OCI-LY7 (cell line): ENCODE measurements around the gene DLX4. TPM values are rescaled to one million over a fixed set of nuclear protein-coding genes. Genes with fewer than 3 reads are reported as not detected.

Experiments
- BruUV-seq: library from RNA; stranded (reverse); fragments of 400-500 nt; replicated peaks from 2 replicates; lab custom pipeline; 2021; lab: Mats Ljungman, UMichigan
- CTCF ChIA-PET: fragments of 300-600 bp; sonication (Branson Sonifier 250); formaldehyde crosslinking; loops from one replicate; lab custom pipeline; 2022; ENCODE audit warnings: antibody characterized with exemption; ENCODE audit not compliant: unreplicated experiment; lab: Charles Lee
- POLR2A ChIA-PET: fragments of 300-600 bp; sonication (Branson Sonifier 250); formaldehyde crosslinking; loops from one replicate; lab custom pipeline; 2022; ENCODE audit warnings: antibody characterized with exemption; lab: Charles Lee
- DNase-seq: peaks from one replicate; pipeline ENCODE4 v3.0.0-alpha.2; 2015; ENCODE audit warnings: low spot score
- H2AFZ ChIP-seq: fragments of 200-600 bp; sonication (generic), shearing (Covaris generic); 2 replicates; pipeline ENCODE4 v1.6.1; 2014; ENCODE audit warnings: mild to moderate bottlenecking, antibody characterized with exemption, low read length, moderate library complexity
- H3K27ac ChIP-seq: fragments of 200-600 bp; sonication (generic); 2 replicates; pipeline ENCODE4 v1.5.1; 2014; ENCODE audit warnings: mixed run types, low read depth, mild to moderate bottlenecking, moderate library complexity, low read length, inconsistent platforms; ENCODE audit not compliant: poor library complexity, severe bottlenecking
- H3K36me3 ChIP-seq: fragments of 200-600 bp; sonication (generic); 2 replicates; pipeline ENCODE4 v1.6.1; 2014; ENCODE audit warnings: mild to moderate bottlenecking, antibody characterized with exemption, low read length, moderate library complexity, mixed read lengths; ENCODE audit not compliant: insufficient read depth
- H3K4me1 ChIP-seq: fragments of 200-600 bp; sonication (generic); 2 replicates; pipeline ENCODE4 v1.5.1; 2014; ENCODE audit warnings: mild to moderate bottlenecking, low read length; ENCODE audit not compliant: insufficient read depth, poor library complexity, severe bottlenecking
- H3K4me2 ChIP-seq: fragments of 200-600 bp; sonication (generic); 2 replicates; pipeline ENCODE4 v1.6.1; 2014; ENCODE audit warnings: mild to moderate bottlenecking, low read length
- H3K4me3 ChIP-seq: fragments of 200-600 bp; sonication (generic); 2 replicates; pipeline ENCODE4 v1.5.1; 2014; ENCODE audit warnings: mild to moderate bottlenecking, low read depth, low read length; ENCODE audit not compliant: poor library complexity, severe bottlenecking
- H3K79me2 ChIP-seq: fragments of 200-600 bp; sonication (generic); 2 replicates; pipeline ENCODE4 v1.6.1; 2016; ENCODE audit warnings: low read depth, mild to moderate bottlenecking, low read length, moderate library complexity, mixed read lengths; ENCODE audit not compliant: insufficient read depth
- H3K9me2 ChIP-seq: fragments of 200-600 bp; sonication (generic); 2 replicates; pipeline ENCODE4 v1.6.1; 2016; ENCODE audit warnings: mild to moderate bottlenecking, low read length, mixed read lengths; ENCODE audit not compliant: insufficient read depth
- H3K9me3 ChIP-seq: fragments of 200-600 bp; sonication (generic); 2 replicates; pipeline ENCODE4 v1.6.1; 2014; ENCODE audit warnings: mild to moderate bottlenecking, mixed run types, low read length, mixed read lengths
- H4K20me1 ChIP-seq: fragments of 200-600 bp; sonication (generic); 2 replicates; pipeline ENCODE4 v1.6.1; 2014; ENCODE audit warnings: mild to moderate bottlenecking, antibody characterized with exemption, low read length, moderate library complexity, mixed read lengths; ENCODE audit not compliant: insufficient read depth
- CTCF ChIP-seq: fragments of 200-600 bp; sonication (generic); conservative IDR thresholded peaks from 2 replicates; pipeline ENCODE4 v1.5.1; 2014; ENCODE audit warnings: mild to moderate bottlenecking, antibody characterized with exemption, low read length, moderate library complexity, mixed read lengths
- EZH2phosphoT487 ChIP-seq: fragments of 200-600 bp; sonication (generic); IDR thresholded peaks from 2 replicates; pipeline ENCODE4 v1.6.1; 2018; ENCODE audit warnings: low read depth, borderline replicate concordance, mild to moderate bottlenecking, mixed run types, antibody characterized with exemption, low read length, moderate library complexity, mixed read lengths
- intact Hi-C: fragments of 100-400 bp; cut with micrococcal nuclease; formaldehyde crosslinking; loops from one replicate; pipeline ENCODE4 v1.10.0; 2022; ENCODE audit not compliant: unreplicated experiment
- total RNA-seq, 2 experiments: library from RNA; depleted of rRNA in 1 of 2; stranded (reverse); fragments of >200 nt in 1 of 2; shearing (Covaris generic) in 1 of 2; gene quantifications; 2 replicates each; pipeline ENCODE4 v1.2.3, GENCODE V29; 2014 to 2022

Gene DLX4
- total RNA-seq, 2 experiments from 2014 or later, result 0.27 to 0.47 TPM

- no peak for DNase-seq
- BruUV-seq, result no TSS peak
- Histone ChIP-seq H3K36me3 (no peaks in the 10 kb centered on the region), H3K27ac (no peak overlapping the region), H3K4me3 (no peak overlapping the region), H3K79me2 (no peaks in the 10 kb centered on the region), H3K4me1 (no peaks in the 10 kb centered on the region), H3K4me2 (no peak overlapping the region), H4K20me1 (no peaks in the 10 kb centered on the region), H2AFZ (no peak overlapping the region), H3K9me3 (no peaks in the 10 kb centered on the region), H3K9me2 (no peaks in the 10 kb centered on the region)
- TF ChIP-seq CTCF, result no peak
- no peak for TF ChIP-seq EZH2phosphoT487
- intact Hi-C loops, result no loop called here
- CTCF ChIA-PET, result no interaction called here
- POLR2A ChIA-PET, result no interaction called here
These were observed 18.9 kb downstream of the DLX4 start for GRCh38 chr17:49987681-49988441.

- BruUV-seq, result no TSS peak
- no peak for TF ChIP-seq EZH2phosphoT487
- no peak for TF ChIP-seq CTCF
These were observed 20.5 kb downstream of the DLX4 start for GRCh38 chr17:49989518-49989880.

GRCh38 chr17:49990331-49990730 lies 21.3 kb downstream of the DLX4 start:
- intact Hi-C loops, result no loop called here
- Histone ChIP-seq H3K9me2 (no peaks in the 10 kb centered on the region), H3K4me1 (no peaks in the 10 kb centered on the region), H3K79me2 (no peaks in the 10 kb centered on the region), H3K4me2 (no peak overlapping the region), H4K20me1 (no peaks in the 10 kb centered on the region), H3K27ac (no peak overlapping the region), H2AFZ (no peak overlapping the region), H3K4me3 (no peak overlapping the region), H3K9me3 (no peaks in the 10 kb centered on the region), H3K36me3 (no peaks in the 10 kb centered on the region)
- ChIA-PET POLR2A (no interaction called here), CTCF (no interaction called here)
- BruUV-seq, result no TSS peak
- no peak for DNase-seq
- TF ChIP-seq CTCF, result no peak

More at GRCh38 chr17:49989518-49989880, 20.5 kb downstream of the DLX4 start:
- Histone ChIP-seq H2AFZ (no peak overlapping the region), H3K4me3 (no peak overlapping the region), H3K4me1 (no peaks in the 10 kb centered on the region), H3K27ac (no peak overlapping the region), H3K36me3 (no peaks in the 10 kb centered on the region), H3K9me2 (no peaks in the 10 kb centered on the region), H3K79me2 (no peaks in the 10 kb centered on the region), H4K20me1 (no peaks in the 10 kb centered on the region), H3K4me2 (no peak overlapping the region), H3K9me3 (no peaks in the 10 kb centered on the region)
- POLR2A ChIA-PET, result no interaction called here
- no peak for DNase-seq
- intact Hi-C loops, result no loop called here
- CTCF ChIA-PET, result no interaction called here
